GM21515 (cell line): Measurements from ENCODE around the gene FMN2.

Experiments
- ATAC-seq: cut with Tn5 transposase; IDR thresholded peaks from one replicate; pipeline ENCODE4 v1.9.1; 2021; ENCODE audit not compliant: unreplicated experiment

Gene FMN2

GRCh38 chr1:240192851-240193250, 101.2 kb downstream of the FMN2 start:
- no peak for ATAC-seq

GRCh38 chr1:240193679-240194078, 102.0 kb downstream of the FMN2 start:
- no peak for ATAC-seq

- ATAC-seq, result no peak
Measured at GRCh38 chr1:240194120-240194519, 102.4 kb downstream of the FMN2 start.

- ATAC-seq, result no peak
Measured at GRCh38 chr1:240198376-240198775, 106.7 kb downstream of the FMN2 start.

GRCh38 chr1:240199758-240200645, 108.3 kb downstream of the FMN2 start:
- no peak for ATAC-seq

- ATAC-seq, result no peak
Measured at GRCh38 chr1:240201931-240202330, 110.2 kb downstream of the FMN2 start.

GRCh38 chr1:240207073-240207709, 115.5 kb downstream of the FMN2 start:
- ATAC-seq, result no peak

- ATAC-seq, result no peak
Measured at GRCh38 chr1:240210026-240210425, 118.3 kb downstream of the FMN2 start.

GRCh38 chr1:240212556-240212955, 120.9 kb downstream of the FMN2 start:
- ATAC-seq, result no peak

- no peak for ATAC-seq
Measured at GRCh38 chr1:240217403-240217802, 125.7 kb downstream of the FMN2 start.

GRCh38 chr1:240219104-240219503, 127.4 kb downstream of the FMN2 start:
- no peak for ATAC-seq

GRCh38 chr1:240226102-240226501, 134.4 kb downstream of the FMN2 start:
- ATAC-seq, result no peak

- no peak for ATAC-seq
Measured at GRCh38 chr1:240230816-240231215, 139.1 kb downstream of the FMN2 start.

- ATAC-seq, result no peak
Measured at GRCh38 chr1:240232530-240232929, 140.8 kb downstream of the FMN2 start.

GRCh38 chr1:240234485-240235210, 143.0 kb downstream of the FMN2 start:
- no peak for ATAC-seq

- no peak for ATAC-seq
Measured at GRCh38 chr1:240235521-240236288, 144.0 kb downstream of the FMN2 start.

GRCh38 chr1:240237305-240237721, 145.6 kb downstream of the FMN2 start:
- no peak for ATAC-seq

GRCh38 chr1:240239309-240239708, 147.6 kb downstream of the FMN2 start:
- ATAC-seq, result no peak

- no peak for ATAC-seq
Measured at GRCh38 chr1:240241278-240241677, 149.6 kb downstream of the FMN2 start.

GRCh38 chr1:240242601-240243144, 151.0 kb downstream of the FMN2 start:
- no peak for ATAC-seq
